Stimulated activated CD4-positive, alpha-beta T cell treated with anti-CD3 and anti-CD28 coated beads, Interleukin-2, amount 100 ng/mL, for 48 hours (primary cell): Measurements from ENCODE around the gene MRC2.
A peak's percentile ranks its signal among the peaks of the same experiment; 100 is the strongest.

Experiments
- DNase-seq, 2 donors: peaks; one replicate each; pipeline ENCODE4 v3.0.0-alpha.2; 2020

Gene MRC2

DNA sequence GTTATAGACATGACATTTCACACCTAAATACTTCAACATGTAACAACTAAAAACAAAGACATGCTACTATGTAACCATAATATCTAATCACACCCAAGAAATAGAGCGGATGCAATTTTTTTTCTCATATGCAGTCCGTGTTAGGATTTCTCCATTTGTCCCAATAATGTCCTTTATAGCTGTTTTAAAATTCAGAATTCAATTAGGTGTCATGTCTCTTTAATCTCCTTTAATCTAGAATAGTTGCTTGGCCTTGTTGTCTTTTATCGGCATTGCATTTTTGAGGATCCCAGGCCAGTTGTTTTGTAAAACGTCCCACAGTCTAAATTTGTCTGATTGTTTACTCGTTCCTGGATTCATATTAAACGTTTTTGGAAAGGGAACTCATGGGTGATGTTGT lies 14.5 kb downstream of the MRC2 start:
- DNase-seq = no peak

DNA sequence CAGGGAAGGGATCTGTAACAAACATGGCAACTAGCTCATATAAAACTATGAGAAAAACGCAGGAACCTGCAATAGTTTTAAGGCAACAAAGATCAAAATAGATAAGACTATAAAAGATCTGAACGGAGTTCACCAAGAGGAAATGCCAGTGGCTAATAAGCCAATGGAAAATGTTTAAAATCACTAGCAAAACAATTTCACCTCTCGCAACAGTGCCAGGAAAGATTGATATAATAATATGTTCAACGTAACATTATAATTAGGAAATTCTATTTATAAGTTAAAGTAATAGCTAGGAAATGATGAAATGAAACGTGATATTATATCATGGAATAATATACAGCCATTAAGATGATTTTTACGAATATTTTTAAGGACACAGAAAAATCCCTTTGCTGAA lies 16.0 kb downstream of the MRC2 start:
- DNase-seq = no peak

GRCh38 chr17:62644487-62645173 lies 17.2 kb downstream of the MRC2 start:
- no peak for DNase-seq

DNA sequence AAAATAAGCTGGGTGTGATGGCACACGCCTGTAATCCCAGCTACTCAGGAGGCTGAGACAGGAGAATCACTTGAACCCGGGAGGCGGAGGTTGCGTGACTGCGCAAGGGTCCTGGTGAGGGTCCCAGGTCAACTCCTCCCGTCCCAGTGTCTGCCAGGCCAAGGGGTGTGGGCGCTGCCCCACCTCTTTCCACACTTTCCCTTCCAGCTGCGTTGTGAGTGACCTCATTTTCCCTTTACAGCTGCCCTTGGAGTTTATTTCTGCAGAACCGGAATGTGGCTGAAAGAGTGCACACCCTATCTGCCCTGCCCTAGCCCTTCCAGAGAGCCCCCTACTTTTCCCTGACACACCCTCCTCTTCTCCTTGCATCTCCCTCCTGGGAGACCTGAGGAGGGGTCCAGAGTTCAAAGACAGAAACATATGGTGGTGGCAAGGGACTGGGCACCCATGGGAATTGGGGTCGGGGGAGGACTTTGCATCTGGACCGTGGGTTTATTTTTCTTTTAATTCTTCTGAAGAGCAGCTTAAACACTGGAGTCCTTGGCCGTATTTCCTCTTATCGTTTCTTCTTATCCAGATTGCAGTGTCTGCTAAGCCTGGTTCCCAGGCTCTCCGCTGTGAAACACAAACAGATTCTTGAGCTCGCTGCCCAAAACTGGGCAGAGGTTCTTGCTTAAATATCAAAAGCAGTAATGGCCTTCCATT lies 20.9 kb downstream of the MRC2 start:
- no peak for DNase-seq

GRCh38 chr17:62648956-62649294 lies 21.5 kb downstream of the MRC2 start:
- DNase-seq = no peak

GRCh38 chr17:62649570-62649969 lies 22.1 kb downstream of the MRC2 start:
- DNase-seq = no peak

- no peak for DNase-seq
Observed at GRCh38 chr17:62650587-62650986, 23.1 kb downstream of the MRC2 start.

GRCh38 chr17:62652251-62653001 lies 25.0 kb downstream of the MRC2 start:
- DNase-seq = peak; percentile 16 to 26

GRCh38 chr17:62653002-62653825 lies 25.7 kb downstream of the MRC2 start:
- DNase-seq = peak; percentile 86 to 91

DNA sequence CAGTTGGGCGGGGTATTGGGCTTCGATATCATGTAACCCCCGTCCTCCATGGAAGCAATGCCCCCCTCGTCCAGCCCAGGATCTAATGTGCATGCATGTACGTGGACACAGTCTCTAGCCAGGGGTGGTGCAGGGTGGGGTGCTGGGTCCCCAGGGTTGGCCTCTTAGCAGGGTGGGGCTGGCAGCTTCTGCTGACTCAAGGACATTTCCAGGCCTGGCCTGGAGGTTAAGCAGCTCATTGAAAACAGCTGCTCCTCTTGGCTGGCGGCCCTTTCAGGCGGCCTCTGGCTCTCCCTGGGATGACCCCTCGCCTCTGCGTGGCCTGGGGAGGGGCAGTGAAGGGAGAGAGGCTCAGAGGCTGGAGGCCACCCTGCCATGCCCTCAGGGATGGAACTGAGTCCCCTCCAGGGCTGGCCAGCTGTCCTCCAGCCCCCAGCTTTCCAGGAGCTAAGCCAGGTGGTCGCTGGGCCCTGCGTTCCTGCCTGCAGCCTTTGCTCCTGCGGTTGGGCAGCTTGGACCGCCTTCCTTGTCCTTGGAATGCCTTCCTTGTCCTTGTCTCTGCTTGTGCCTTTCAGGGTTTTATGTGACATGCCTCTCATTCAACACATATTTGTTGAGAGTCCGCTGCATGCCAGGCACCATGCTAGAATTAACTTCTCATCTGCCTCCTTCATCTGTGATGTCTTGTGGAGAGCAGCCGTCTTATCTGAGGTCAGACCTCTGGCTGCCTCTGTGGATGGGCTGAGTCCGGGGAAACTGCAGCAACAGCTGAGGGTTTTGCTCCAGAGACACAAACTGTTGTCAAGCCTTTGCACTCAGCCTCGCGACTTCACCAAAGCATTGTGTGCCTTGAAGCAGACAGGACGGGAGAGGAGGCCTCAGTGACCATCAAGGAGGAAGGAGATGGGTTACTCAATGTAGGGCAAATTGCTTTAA lies 26.6 kb downstream of the MRC2 start:
- no peak for DNase-seq

DNA sequence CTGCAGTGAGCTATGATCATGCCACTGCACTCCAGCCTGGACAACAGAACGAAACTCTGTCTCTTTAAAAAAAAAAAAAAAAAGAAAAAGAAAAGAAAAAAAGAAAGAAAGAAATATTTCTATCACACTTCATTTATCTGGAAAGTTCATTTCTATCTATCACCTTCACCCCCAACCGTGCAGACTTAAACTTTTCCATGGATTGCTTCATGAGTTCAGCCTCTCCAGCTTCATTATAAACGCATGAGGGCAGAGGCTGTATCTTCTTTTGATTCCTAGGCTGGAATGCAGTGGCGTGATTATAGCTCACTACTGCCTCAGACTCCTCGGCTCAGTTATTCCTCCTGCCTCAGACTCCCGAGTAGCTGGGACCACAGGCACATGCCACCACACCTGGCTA lies 28.2 kb downstream of the MRC2 start:
- no peak for DNase-seq

DNA sequence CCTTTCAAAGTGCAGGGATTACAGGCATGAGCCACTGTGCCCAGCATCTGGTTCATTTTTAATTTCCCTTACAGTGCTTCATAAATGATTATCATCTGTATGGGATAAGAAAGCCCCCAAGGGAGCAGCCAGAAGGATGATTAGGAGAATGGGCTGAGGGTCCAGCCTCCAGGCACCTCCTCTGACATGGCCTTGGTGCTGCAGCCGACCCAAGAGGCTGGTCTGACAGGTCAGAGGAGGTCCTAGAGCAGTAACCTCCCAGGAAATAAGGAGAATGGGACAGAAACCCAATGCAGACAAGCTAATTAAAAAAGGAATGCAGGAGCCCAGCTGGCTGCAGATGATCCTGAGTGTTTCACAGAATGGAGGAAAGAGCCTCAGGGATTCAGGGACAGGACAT lies 29.0 kb downstream of the MRC2 start:
- no peak for DNase-seq

- DNase-seq = no peak
Observed at GRCh38 chr17:62657145-62657665, 29.7 kb downstream of the MRC2 start.

DNA sequence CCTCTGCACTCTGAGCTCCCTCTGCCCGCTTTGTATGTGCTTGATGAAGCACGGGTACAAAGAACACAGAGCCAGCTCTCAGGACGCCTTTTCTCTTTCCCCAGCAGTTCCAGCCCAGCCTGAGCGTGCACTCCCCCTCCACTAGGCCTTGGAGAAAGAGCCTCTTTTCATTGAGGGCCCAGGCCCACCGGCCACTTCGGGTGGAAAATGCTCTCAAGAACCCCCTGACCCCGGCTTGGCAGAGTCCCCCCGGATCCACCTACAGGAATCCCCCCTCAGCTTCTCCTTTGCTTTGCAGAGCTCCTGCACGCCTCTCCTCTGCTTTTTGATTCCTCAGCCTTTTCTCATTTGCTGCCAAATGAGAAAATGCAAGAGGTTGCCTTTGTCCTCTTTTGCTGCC lies 30.2 kb downstream of the MRC2 start:
- no peak for DNase-seq

DNA sequence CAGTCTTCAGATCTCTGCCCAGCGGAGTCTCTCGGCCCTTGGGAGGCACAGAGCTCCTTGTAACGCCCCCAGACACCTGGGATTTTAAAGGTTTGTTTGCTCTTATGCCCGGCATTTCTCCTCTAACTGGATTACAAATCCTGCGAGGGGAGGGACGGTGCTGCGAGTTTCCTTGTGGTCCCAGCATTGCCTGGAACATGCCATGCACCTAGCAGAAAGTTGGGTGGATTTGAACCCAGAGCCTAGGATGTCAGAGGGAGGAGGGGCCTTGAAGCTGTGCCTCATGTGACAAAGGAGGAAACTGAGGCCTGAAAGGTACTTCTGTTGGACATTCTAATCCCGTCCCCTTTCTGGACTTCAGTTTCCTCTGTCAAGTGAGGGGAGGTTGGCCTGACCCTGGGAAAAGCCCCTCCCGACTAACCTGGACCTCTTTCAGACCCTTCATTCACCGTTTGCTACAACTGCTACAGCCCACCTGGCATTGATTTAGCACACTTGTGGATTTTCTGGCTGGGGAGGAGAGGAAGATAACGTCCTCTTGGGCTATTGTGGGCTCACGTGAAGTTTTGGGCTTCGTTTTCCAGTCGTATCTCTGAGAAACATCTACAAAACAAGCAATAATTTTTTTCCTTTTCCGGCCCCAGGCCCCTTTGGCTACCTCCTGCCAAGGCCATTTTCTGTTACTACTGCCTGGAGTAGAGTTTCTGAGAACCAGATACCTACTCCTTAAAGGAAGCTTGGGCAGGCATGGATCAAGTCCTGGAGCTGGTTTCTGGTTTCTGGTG lies 30.9 kb downstream of the MRC2 start:
- no peak for DNase-seq

DNA sequence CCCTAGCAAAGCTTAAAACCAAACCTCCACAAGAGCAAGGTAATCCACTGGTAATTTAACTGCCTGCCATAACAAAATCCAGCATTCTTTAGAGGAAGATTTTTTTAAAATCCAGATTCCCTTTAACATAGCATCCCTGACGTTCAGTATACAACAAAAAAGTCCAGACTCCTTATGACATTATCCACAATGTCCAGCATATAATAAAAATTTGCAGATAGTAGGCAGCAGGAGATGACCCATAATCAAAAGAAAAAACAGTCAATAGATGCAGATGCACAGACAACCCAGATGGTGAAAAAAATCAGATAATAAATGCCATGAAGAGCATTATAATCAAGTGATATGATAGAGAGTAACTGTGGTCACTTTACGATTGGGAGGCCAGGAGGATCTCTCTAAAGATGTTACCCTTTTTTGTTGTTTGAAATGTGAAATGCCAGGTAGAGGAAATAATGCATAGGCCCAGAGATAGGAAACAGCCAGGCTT lies 33.2 kb downstream of the MRC2 start:
- no peak for DNase-seq

DNA sequence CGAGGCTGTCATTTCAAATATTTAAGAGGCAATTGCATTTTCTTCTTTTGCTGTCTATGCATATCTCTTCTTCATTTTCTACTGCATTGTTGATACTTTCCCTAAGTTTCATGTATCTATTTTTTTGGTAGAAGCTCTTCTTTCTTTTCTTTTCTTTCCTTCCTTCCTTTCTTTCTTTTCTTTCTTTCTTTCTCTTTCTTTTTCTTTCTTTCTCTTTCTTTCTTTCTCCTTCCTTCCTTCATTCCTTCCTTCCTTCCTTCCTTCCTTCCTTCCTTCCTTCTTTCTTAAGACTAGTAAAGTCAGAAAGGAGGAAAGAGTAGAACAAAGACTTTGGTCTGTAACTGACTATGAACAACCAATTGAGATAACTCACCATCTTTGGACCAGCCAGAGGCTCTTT lies 33.9 kb downstream of the MRC2 start:
- DNase-seq = no peak

- DNase-seq = no peak
Observed at GRCh38 chr17:62662855-62663254, 35.4 kb downstream of the MRC2 start.

GRCh38 chr17:62663304-62663703 lies 35.8 kb downstream of the MRC2 start:
- no peak for DNase-seq

DNA sequence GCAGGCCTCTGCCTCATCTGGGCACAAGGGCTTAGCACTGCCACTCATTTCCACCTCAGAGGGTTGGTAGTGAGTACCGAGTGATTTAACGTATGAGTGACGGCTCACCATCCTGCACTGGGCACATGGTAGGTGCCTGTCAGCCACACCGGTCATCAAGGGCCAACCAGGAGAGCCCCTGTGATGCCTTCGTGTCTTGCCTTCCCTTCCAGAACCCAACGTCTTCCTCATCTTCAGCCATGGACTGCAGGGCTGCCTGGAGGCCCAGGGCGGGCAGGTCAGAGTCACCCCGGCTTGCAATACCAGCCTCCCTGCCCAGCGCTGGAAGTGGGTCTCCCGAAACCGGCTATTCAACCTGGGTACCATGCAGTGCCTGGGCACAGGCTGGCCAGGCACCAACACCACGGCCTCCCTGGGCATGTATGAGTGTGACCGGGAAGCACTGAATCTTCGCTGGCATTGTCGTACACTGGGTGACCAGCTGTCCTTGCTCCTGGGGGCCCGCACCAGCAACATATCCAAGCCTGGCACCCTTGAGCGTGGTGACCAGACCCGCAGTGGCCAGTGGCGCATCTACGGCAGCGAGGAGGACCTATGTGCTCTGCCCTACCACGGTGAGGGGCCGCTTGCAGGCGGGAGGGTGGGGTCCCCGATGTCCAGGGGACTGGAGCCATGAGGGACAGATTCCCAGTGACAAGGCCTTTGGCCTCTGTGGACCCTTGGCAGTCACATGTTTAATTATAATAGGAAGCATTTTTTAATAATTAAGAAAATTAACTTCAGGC lies 37.1 kb downstream of the MRC2 start:
- no peak for DNase-seq
